Fibroblast of skin of right biceps (primary cell): Measurements from ENCODE around the gene LRRC49.

Source experiments
- DNase-seq: peaks from one replicate; pipeline ENCODE4 v3.0.0-alpha.2; 2013

LRRC49 gene

GRCh38 chr15:71097890-71098289 lies 205.3 kb downstream of the LRRC49 start:
- no peak for DNase-seq

GRCh38 chr15:71098920-71099319 lies 206.3 kb downstream of the LRRC49 start:
- DNase-seq: no peak
